Ishikawa (cell line): Measurements from ENCODE around the gene TMEM114.

ENCODE experiments used
- CEBPB ChIP-seq: IDR thresholded peaks from 2 replicates; pipeline ENCODE4 v1.6.1; 2012
- CREB1 ChIP-seq: IDR thresholded peaks from 2 replicates; pipeline ENCODE4 v1.6.1; 2012; ENCODE audit warnings: low read depth
- EGR1 ChIP-seq: IDR thresholded peaks from 2 replicates; pipeline ENCODE4 v1.6.1; 2012
- EP300 ChIP-seq: IDR thresholded peaks from 2 replicates; pipeline ENCODE4 v1.6.1; 2012; ENCODE audit warnings: borderline replicate concordance
- FOXM1 ChIP-seq: IDR thresholded peaks from 2 replicates; pipeline ENCODE4 v1.6.1; 2012; ENCODE audit warnings: low read depth, borderline replicate concordance
- NFIC ChIP-seq: IDR thresholded peaks from 2 replicates; pipeline ENCODE4 v1.6.1; 2012
- RAD21 ChIP-seq: IDR thresholded peaks from 2 replicates; pipeline ENCODE4 v1.6.1; 2012; ENCODE audit warnings: low read depth
- TAF1 ChIP-seq: IDR thresholded peaks from 2 replicates; pipeline ENCODE4 v1.6.1; 2012; ENCODE audit warnings: low read depth, mild to moderate bottlenecking
- TCF12 ChIP-seq: IDR thresholded peaks from 2 replicates; pipeline ENCODE4 v1.6.1; 2012; ENCODE audit warnings: low read depth
- TEAD4 ChIP-seq: IDR thresholded peaks from 2 replicates; pipeline ENCODE4 v1.6.1; 2012
- YY1 ChIP-seq: IDR thresholded peaks from 2 replicates; pipeline ENCODE4 v1.6.1; 2012; ENCODE audit warnings: low read depth
- ZBTB7A ChIP-seq: IDR thresholded peaks from 2 replicates; pipeline ENCODE4 v1.6.1; 2012; ENCODE audit warnings: low read depth
- TF ChIP-seq, protein P1 (sequence below): IDR thresholded peaks from 2 replicates; pipeline ENCODE4 v1.6.1; 2012
- TF ChIP-seq, protein P2 (sequence below): IDR thresholded peaks from 2 replicates; pipeline ENCODE4 v1.6.1; 2012; ENCODE audit warnings: low read depth, mild to moderate bottlenecking
- TF ChIP-seq, protein P3 (sequence below): IDR thresholded peaks from 2 replicates; pipeline ENCODE4 v1.6.1; 2012

The TMEM114 gene

DNA sequence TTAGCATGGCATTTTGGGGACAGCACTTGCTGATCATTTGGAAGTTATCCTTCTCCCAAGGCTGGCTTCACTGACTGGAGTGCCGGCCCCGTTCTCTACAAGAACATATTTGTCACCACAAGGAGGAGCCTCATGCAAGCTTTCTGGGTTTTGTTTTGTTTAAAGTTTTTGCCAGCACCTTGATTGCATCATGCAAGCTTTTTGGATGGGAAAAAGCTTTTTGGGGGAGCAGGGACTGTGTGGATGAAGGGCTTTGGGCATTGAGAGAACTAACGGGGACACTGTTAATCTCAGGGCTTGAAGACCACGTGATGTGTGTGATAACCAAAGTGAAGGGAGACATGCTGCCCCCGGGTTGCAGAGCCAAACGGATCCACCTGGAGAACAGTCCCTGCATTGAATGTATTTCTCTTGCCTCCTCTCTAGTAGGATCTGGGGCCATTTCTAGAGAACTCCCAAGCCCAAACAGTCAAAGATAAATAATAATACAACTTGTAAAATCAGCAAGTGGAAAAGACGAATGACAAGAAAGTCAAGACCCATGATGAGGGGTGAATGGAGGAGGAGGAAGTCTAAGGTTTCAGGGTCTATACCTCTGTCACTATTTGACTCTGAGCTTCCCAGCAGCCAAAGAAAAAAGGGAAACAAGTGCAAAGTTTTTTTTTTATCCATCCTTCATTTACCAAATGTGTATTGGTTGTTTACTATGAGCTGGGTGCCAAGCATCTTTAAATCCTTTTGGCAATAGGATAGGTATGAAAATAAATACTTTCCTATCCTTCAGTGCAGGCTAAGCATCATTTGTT, 17.2 kb downstream of the TMEM114 start:
- TF ChIP-seq, protein P1, sequence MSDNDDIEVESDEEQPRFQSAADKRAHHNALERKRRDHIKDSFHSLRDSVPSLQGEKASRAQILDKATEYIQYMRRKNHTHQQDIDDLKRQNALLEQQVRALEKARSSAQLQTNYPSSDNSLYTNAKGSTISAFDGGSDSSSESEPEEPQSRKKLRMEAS: no peak
- TF ChIP-seq TAF1 (no peak), RAD21 (peak; percentile 58), YY1 (no peak), NFIC (no peak), TEAD4 (no peak), TCF12 (no peak), EGR1 (no peak), ZBTB7A (no peak), CREB1 (no peak), FOXM1 (no peak), EP300 (no peak), CEBPB (peak; percentile 68; the same call in 1 of the 2 replicates)
- TF ChIP-seq, protein P2, sequence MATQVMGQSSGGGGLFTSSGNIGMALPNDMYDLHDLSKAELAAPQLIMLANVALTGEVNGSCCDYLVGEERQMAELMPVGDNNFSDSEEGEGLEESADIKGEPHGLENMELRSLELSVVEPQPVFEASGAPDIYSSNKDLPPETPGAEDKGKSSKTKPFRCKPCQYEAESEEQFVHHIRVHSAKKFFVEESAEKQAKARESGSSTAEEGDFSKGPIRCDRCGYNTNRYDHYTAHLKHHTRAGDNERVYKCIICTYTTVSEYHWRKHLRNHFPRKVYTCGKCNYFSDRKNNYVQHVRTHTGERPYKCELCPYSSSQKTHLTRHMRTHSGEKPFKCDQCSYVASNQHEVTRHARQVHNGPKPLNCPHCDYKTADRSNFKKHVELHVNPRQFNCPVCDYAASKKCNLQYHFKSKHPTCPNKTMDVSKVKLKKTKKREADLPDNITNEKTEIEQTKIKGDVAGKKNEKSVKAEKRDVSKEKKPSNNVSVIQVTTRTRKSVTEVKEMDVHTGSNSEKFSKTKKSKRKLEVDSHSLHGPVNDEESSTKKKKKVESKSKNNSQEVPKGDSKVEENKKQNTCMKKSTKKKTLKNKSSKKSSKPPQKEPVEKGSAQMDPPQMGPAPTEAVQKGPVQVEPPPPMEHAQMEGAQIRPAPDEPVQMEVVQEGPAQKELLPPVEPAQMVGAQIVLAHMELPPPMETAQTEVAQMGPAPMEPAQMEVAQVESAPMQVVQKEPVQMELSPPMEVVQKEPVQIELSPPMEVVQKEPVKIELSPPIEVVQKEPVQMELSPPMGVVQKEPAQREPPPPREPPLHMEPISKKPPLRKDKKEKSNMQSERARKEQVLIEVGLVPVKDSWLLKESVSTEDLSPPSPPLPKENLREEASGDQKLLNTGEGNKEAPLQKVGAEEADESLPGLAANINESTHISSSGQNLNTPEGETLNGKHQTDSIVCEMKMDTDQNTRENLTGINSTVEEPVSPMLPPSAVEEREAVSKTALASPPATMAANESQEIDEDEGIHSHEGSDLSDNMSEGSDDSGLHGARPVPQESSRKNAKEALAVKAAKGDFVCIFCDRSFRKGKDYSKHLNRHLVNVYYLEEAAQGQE: no peak
- TF ChIP-seq, protein P3, sequence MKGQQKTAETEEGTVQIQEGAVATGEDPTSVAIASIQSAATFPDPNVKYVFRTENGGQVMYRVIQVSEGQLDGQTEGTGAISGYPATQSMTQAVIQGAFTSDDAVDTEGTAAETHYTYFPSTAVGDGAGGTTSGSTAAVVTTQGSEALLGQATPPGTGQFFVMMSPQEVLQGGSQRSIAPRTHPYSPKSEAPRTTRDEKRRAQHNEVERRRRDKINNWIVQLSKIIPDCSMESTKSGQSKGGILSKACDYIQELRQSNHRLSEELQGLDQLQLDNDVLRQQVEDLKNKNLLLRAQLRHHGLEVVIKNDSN: no peak

DNA sequence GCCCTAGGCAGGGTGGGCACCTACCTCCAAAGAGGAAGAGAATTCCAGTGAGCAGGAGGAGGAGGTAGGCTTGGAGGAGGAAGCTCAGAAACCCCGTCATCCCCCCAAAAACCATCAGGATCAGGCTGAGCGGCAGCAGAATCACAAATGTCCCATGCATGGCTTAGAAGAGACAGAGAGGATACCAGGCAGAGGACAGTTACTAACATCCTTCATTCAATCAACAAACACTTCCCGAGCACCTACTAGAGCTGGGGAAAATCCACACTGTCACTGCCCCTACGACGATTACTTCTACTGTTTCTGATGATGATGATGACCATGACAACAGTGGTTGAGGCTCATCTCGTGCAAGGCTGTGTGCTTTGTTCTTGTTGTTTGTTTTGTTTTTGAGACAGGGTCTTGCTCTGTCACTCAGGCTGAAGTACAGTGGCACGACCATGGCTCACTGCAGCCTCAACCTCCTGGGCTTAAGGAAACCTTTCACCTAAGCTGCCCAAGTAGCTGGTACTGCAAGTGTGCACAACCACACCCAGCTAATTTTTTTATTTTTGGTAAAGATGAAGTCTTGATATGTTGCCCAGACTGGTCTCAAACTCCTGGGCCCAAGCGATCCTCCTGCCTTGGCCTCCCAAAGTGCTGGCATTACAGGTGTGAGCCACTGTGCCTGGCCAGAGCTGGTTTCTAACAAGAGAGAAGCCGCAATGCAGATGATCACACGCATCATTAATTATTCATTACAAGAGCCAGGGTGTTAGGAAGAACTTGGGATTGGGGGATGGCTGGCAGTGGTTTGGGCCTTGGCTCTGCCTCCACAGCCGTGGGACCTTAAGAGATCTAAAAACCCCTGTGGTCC, 18.0 kb downstream of the TMEM114 start:
- TF ChIP-seq RAD21: no peak
- no peak for TF ChIP-seq FOXM1
- TF ChIP-seq NFIC: no peak
- TF ChIP-seq, protein P1: no peak
- TF ChIP-seq, protein P2: no peak
- TF ChIP-seq TAF1: no peak
- TF ChIP-seq EGR1: no peak

GRCh38 chr16:8571061-8571596, 19.2 kb downstream of the TMEM114 start:
- no peak for TF ChIP-seq CREB1
- TF ChIP-seq RAD21: no peak
- no peak for TF ChIP-seq TAF1
- no peak for TF ChIP-seq YY1
- TF ChIP-seq, protein P1: no peak
- no peak for TF ChIP-seq CEBPB
- TF ChIP-seq, protein P3: no peak
- TF ChIP-seq FOXM1: no peak
- TF ChIP-seq ZBTB7A: no peak
- TF ChIP-seq, protein P2: no peak
- no peak for TF ChIP-seq NFIC
- TF ChIP-seq EGR1: no peak
- TF ChIP-seq TCF12: no peak
- no peak for TF ChIP-seq TEAD4
- TF ChIP-seq EP300: no peak
